NCI-H2029 treated with DMSO at 0.1 percent for 48 hours (cell line): Measurements from ENCODE around the gene GTF2E1.
A peak's percentile ranks its signal among the peaks of the same experiment; 100 is the strongest.
"Not testable (repeated sequence)": the region's sequence is repeated elsewhere in the genome, so short reads cannot be mapped to it uniquely, and the experiment has no call there.

Experiments used
- DNase-seq: peaks from one replicate; lab custom pipeline; 2025; lab: John Stamatoyannopoulos, UW

GTF2E1 gene

GRCh38 chr3:120742198-120742848 is at the start of gene GTF2E1, which contains the start of gene RABL3:
Gene GTF2E1, plus strand, starts transcription at chr3:120742744. Its CDS starts 7,809 bp downstream, at chr3:120750553.
Gene RABL3, minus strand, starts transcription at chr3:120742516. Its CDS starts 9 bp downstream, at chr3:120742507.
- DNase-seq, result peak; percentile 99

DNA sequence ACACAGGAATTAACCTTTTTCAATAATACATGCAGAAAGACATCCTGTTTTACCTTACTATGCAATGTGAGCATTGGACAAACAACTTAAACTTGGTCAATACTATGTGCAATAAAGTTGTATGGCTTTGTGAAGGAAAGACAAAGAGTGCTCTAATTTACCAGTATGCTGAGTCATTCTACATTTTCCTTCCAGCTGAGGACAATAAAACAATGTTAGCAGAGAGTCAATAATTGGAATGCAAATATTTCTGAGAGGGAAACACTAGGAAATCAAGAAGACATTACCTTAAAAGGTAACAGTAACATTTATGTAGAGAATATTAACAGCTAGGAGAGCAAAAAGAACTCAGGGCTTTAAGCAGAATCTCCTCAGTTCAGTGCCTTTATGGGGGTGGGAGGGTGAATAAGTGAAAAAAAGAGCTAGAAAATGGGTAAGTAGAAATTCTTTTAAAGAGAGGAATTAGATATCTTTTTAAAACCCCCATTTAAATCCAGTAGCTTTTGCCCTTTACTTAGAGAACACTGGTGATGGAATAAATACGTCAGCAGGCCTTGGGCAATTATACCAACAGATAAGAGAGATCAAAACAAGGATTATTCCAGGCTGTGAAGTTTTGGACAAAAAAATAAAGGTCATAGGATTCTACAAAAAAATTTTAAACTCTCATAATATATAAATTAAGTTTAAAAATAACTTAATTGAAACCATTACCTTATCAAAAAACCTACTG is 48.9 kb upstream of the GTF2E1 start:
- peak; percentile 75 for DNase-seq

GRCh38 chr3:120699333-120699732 is 43.2 kb upstream of the GTF2E1 start:
- no peak for DNase-seq

DNA sequence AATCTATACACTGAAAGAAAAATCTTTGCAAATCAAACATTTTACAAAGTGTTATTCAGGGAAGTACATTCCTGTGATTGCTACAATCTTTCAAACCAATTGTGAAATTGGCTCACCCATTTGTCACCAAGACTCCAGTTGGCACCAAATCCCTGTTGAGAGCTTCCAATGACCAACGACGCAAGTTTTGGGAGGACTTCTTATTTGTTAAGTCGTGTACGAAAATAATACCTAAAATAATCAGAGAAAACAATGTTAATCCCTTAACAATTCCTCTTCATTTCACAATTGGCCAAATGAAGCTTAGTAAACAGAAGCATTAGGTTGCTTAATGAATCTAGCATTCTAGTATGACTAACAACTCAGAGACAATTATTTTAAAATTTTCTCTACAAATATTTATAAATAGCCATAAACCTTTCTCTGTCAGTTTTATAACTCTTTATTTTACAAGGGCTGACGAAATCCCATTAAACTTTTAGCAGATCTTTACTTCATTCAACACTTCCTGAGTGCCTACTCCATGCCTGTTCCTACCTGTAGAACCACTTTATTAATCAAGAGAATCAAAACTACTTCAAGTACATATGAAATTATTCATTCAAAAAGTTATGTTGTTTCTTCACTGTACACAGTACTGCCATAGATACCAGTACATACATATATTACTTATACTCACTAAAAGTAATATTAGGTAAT is 36.5 kb upstream of the GTF2E1 start:
- no peak for DNase-seq

DNA sequence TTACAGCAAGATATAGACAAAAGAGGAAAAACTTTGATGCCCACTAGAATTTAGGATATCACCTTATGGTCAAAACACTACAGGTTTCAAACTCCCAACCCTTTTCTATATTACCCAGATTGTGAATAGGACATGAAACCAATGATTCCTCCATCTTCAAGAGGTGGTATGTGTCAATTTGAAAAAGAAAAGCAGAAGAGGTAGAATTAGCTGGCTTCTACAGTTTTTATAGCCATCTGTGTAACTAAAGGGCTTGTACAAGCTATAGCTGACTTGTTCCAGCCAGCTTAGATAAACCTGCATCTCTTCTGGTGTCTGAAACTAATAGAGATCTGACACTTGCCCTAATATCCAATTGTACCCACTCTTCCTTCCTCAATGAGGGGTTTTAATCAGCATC is 35.6 kb upstream of the GTF2E1 start:
- no peak for DNase-seq

- no peak for DNase-seq
Measured at GRCh38 chr3:120708408-120708807, 34.1 kb upstream of the GTF2E1 start.

- DNase-seq, result no peak
Measured at GRCh38 chr3:120710369-120710768, 32.2 kb upstream of the GTF2E1 start.

- DNase-seq, result no peak
Measured at GRCh38 chr3:120713262-120713661, 29.3 kb upstream of the GTF2E1 start.

GRCh38 chr3:120719167-120719834 is 23.2 kb upstream of the GTF2E1 start:
- DNase-seq, result not testable (repeated sequence)

GRCh38 chr3:120726791-120727190 is 15.8 kb upstream of the GTF2E1 start:
- no peak for DNase-seq

- no peak for DNase-seq
Measured at GRCh38 chr3:120730576-120731542, 11.7 kb upstream of the GTF2E1 start.

- DNase-seq, result not testable (repeated sequence)
Measured at GRCh38 chr3:120738006-120738405, 4.5 kb upstream of the GTF2E1 start.

DNA sequence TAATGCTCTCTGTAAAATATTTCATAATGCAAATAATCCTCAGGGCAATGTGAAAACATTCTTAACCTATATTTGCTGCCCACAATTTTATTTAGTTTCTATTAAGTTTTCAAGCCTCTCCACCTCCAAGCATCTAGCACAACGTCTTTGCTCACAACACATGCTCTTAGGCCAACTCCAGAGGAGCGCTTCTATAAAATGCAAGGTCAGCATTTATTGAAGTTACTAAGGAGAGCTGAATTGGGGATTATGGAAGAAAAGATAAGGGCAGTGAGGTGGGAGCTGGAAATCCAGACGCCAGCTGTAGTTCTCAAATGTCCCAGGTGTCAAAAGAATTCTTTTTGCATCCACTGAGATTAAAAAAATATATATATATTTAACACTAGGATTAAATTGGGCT is 1.2 kb upstream of the GTF2E1 start:
- no peak for DNase-seq

GRCh38 chr3:120741837-120742197 is 727 bp upstream of the GTF2E1 start:
- DNase-seq, result peak; percentile 48

DNA sequence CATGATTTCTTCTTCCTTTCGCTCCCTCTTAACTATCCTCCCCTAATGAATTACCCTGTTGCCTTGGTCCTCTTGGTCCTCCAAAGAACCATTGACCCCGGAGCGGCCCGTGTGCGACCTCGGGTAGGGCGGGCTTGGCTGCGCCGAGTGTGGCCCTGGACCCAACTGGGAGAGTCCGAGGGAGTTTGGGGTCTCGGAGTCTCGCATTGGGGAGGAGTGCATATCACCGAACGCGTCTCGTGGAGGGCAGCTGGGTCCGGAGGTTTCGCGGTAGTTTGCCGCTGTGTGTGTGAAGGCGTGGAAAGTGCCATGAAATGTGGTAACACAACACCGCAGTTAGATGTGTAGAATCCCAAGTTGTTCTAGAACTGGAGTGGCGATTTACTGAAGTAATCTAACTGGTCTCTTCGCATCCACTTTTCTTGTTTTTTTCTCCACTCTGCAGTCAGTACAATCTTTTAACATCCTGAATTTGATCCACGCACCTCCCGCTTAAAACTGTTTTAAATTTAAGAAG is 363 bp downstream of the GTF2E1 start:
- DNase-seq, result no peak

DNA sequence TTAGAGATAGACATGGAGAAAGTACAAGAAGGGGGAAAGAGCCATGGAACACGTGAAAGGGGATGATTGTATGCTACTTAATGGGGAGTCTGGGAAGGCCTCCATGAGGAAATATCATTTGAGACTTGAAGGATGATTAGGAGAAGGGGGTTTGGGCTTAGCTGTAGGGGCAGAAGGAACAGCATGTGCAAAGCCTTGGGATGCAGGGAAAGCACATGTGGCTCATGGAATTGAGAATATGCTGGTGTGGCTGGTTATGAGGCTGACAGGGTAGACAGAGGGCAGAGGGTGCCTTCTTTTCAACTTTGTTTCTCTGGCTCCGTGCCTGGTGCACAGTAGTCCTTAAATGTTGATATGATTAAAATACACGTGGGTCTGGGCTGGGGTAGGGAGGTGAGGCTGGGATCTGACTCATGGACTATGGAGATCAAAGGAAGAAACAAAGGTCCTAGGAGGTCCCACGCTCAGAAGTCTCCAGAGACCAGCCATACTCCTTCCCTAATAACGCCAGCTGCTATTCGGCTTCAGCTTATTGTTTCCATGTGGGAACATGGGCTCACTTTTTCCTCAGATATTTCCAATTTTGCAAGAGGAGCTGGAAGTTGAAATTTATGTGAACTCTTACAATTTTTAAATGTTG is 1.1 kb downstream of the GTF2E1 start:
- DNase-seq, result no peak

GRCh38 chr3:120745466-120745865 is 2.9 kb downstream of the GTF2E1 start:
- DNase-seq, result no peak

GRCh38 chr3:120749843-120750242 is 7.3 kb downstream of the GTF2E1 start:
- DNase-seq, result no peak

DNA sequence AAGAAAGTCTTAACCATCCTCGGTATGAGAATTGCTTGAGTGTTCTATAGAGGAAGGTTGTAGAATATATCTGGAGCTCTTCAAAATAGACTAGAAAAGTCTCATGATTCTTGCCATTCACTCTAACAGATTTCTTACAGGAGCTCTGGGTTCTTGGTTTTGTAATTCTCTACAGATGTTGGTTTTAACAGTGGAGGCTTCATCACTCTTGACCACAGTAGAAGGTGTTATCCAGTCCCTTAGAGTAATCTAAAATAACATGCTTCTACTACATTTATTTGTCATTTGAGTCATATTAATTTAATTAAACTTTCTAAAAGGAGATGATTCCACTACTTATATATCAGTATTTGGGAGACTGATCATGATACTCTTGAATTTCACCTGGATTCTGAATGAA is 9.7 kb downstream of the GTF2E1 start:
- DNase-seq, result no peak

DNA sequence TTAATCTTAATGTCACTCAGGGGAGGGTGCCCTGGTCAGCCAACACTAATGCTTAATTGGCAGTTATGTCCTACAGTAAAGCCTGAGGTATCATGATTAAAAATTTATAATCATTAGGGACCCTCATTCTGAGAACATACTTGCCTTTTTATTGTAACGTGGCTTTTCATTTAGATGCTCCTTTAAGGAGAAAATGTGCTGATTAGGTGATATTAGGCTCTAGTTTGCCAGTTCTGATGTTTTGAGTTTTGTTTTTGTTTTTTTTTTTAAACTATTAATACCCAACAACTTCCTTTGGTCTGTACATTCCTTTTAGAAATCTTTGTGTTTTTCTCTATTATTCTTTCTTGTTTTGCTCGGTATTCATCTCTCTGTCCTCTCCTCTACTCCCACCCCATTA is 10.3 kb downstream of the GTF2E1 start:
- no peak for DNase-seq

- no peak for DNase-seq
Measured at GRCh38 chr3:120753810-120754209, 11.3 kb downstream of the GTF2E1 start.
